Measurements from ENCODE around the gene HGFAC.
"Not testable (repeated sequence)": the region's sequence is repeated elsewhere in the genome, so short reads cannot be mapped to it uniquely, and the experiment has no call there.

GRCh38 chr4:3455596-3455995, 13.8 kb downstream of the HGFAC start:
- TF ChIP-seq CTCF, POLR2A (IDR thresholded peaks at IDR 0.05): not testable (repeated sequence)

Measured in ovary (tissue), 3 donors.